Measurements from ENCODE around the gene YY1.

DNA sequence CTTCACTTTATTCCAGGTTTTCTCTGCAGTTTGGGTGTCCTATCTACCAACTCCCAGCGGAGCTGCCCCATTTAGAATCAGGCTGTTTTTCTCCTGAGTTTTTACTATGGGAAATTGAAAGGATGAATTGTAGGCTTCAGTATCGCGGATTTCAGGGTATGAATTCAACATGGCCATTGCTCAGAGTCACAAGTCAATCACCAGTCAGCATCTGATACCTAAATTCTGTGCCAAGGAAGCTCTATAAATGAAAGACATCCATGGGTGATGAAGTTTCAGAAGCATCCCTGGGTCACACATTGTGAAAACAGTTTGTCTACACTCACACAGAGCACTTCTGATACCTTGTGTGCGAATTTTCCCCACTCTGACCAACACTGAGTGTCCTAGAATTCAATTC is 35.8 kb upstream of the YY1 start:
- TF ChIP-seq CTCF (IDR thresholded peaks at IDR 0.05; ENCODE audit: low read length) (no peak), EZH2 (IDR thresholded peaks at IDR 0.05; ENCODE audit: borderline replicate concordance, low read length) (no peak)
